IMR-90 (cell line): ENCODE results near the gene MEGF11. TPM values are rescaled to one million over a fixed set of nuclear protein-coding genes. Genes with fewer than 3 reads are reported as not detected.

Experiments
- ATAC-seq: fragments of 200-7000 bp; cut with Tn5 transposase; 2 replicates; pipeline ENCODE4 v1.9.1; 2020; ENCODE audit warnings: low read depth, mild to moderate bottlenecking, moderate library complexity
- BruUV-seq: library from RNA; stranded (reverse); fragments of 400-500 nt; replicated peaks from 2 replicates; lab custom pipeline; 2021; lab: Mats Ljungman, UMichigan
- CTCF ChIA-PET: fragments of 300-600 bp; formaldehyde crosslinking; extraction: SDS; loops from one replicate; lab custom pipeline; 2021; ENCODE audit warnings: antibody characterized with exemption; lab: Yijun Ruan, JAX
- POLR2A ChIA-PET: fragments of 300-600 bp; sonication (Branson Sonifier 250); formaldehyde crosslinking; loops from one replicate; lab custom pipeline; 2022; ENCODE audit warnings: antibody characterized with exemption; ENCODE audit not compliant: unreplicated experiment; lab: Charles Lee
- DNase-seq: peaks from one replicate; pipeline ENCODE4 v3.0.0; 2013
- H2AFZ ChIP-seq: replicated peaks from 2 replicates; pipeline ENCODE3; 2013; ENCODE audit warnings: low read length, mild to moderate bottlenecking; ENCODE audit not compliant: poor library complexity
- H2AK5ac ChIP-seq: 2 replicates; pipeline ENCODE4 v1.6.1; 2013; ENCODE audit warnings: low read depth, low read length, inconsistent platforms
- H2AK9ac ChIP-seq: replicated peaks from 2 replicates; pipeline ENCODE3; 2013; ENCODE audit warnings: mild to moderate bottlenecking, low read depth, low read length, moderate library complexity; ENCODE audit not compliant: poor library complexity
- H2BK120ac ChIP-seq: 2 replicates; pipeline ENCODE4 v1.6.1; 2013; ENCODE audit warnings: low read depth, low read length, inconsistent platforms
- H2BK15ac ChIP-seq: 3 replicates; pipeline ENCODE4 v1.6.1; 2013; ENCODE audit warnings: low read depth, low read length, inconsistent platforms
- H2BK20ac ChIP-seq: 2 replicates; pipeline ENCODE4 v1.6.1; 2013; ENCODE audit warnings: low read depth, mild to moderate bottlenecking, inconsistent platforms, low read length, moderate library complexity
- H2BK5ac ChIP-seq: 2 replicates; pipeline ENCODE4 v1.6.1; 2013; ENCODE audit warnings: mild to moderate bottlenecking, low read depth, low read length, inconsistent platforms; ENCODE audit not compliant: poor library complexity, severe bottlenecking
- H3K14ac ChIP-seq: replicated peaks from 2 replicates; pipeline ENCODE4 v1.6.1; 2013; ENCODE audit warnings: low read depth, low read length, inconsistent platforms
- H3K18ac ChIP-seq: 2 replicates; pipeline ENCODE4 v1.6.1; 2013; ENCODE audit warnings: low read depth, low read length, control low read depth
- H3K23ac ChIP-seq: 2 replicates; pipeline ENCODE4 v1.6.1; 2013; ENCODE audit warnings: low read depth, low read length, inconsistent platforms
- H3K27ac ChIP-seq: 2 replicates; pipeline ENCODE4 v1.5.1; 2013; ENCODE audit warnings: mild to moderate bottlenecking, control low read depth, low read length; ENCODE audit not compliant: insufficient read depth
- H3K27me3 ChIP-seq: 2 replicates; pipeline ENCODE4 v1.6.1; 2013; ENCODE audit warnings: low read length; ENCODE audit not compliant: control insufficient read depth, insufficient read depth
- H3K36me3 ChIP-seq: 2 replicates; pipeline ENCODE4 v1.6.1; 2013; ENCODE audit warnings: low read length, mixed read lengths; ENCODE audit not compliant: control insufficient read depth, insufficient read depth
- H3K4ac ChIP-seq: 2 replicates; pipeline ENCODE4 v1.6.1; 2013; ENCODE audit warnings: low read depth, low read length, inconsistent platforms
- H3K4me1 ChIP-seq: 2 replicates; pipeline ENCODE4 v1.6.1; 2013; ENCODE audit warnings: low read length, mixed read lengths; ENCODE audit not compliant: control insufficient read depth, insufficient read depth
- H3K4me2 ChIP-seq: 2 replicates; pipeline ENCODE4 v1.6.1; 2013; ENCODE audit warnings: low read depth, mild to moderate bottlenecking, control low read depth, low read length, moderate library complexity
- H3K4me3 ChIP-seq: 2 replicates; pipeline ENCODE4 v1.5.1; 2013; ENCODE audit warnings: low read depth, mild to moderate bottlenecking, control low read depth, low read length, moderate library complexity; ENCODE audit not compliant: insufficient read depth
- H3K56ac ChIP-seq: 2 replicates; pipeline ENCODE4 v1.6.1; 2013; ENCODE audit warnings: low read length, inconsistent platforms; ENCODE audit not compliant: insufficient read depth; ENCODE audit errors: extremely low read depth
- H3K79me1 ChIP-seq, 2 experiments: 2 replicates each; pipeline ENCODE4 v1.6.1; 2013; ENCODE audit warnings: low read length in 2 of 2, inconsistent platforms in 1 of 2, low read depth in 1 of 2
- H3K9ac ChIP-seq: 2 replicates; pipeline ENCODE4 v1.6.1; 2013; ENCODE audit warnings: low read depth, low read length, control low read depth
- H3K9me1 ChIP-seq: 2 replicates; pipeline ENCODE4 v1.6.1; 2013; ENCODE audit warnings: low read length, inconsistent platforms; ENCODE audit not compliant: insufficient read depth
- H3K9me3 ChIP-seq: 2 replicates; pipeline ENCODE4 v1.6.1; 2013; ENCODE audit warnings: low read length; ENCODE audit not compliant: control insufficient read depth, insufficient read depth
- H4K20me1 ChIP-seq: 2 replicates; pipeline ENCODE4 v1.6.1; 2013; ENCODE audit warnings: low read length, inconsistent platforms; ENCODE audit not compliant: insufficient read depth
- H4K5ac ChIP-seq: 2 replicates; pipeline ENCODE4 v1.6.1; 2013; ENCODE audit warnings: mild to moderate bottlenecking, low read depth, low read length, control low read depth
- H4K8ac ChIP-seq, 2 experiments: 2 replicates each; pipeline ENCODE4 v1.6.1; 2013; ENCODE audit warnings: low read depth in 2 of 2, low read length in 2 of 2, control low read depth in 1 of 2, inconsistent platforms in 1 of 2
- H4K91ac ChIP-seq: 2 replicates; pipeline ENCODE4 v1.6.1; 2013; ENCODE audit warnings: low read depth, low read length, inconsistent platforms; ENCODE audit not compliant: insufficient read depth
- CEBPB ChIP-seq: IDR thresholded peaks from 2 replicates; pipeline ENCODE4 v1.6.1; 2012; ENCODE audit warnings: low read depth, low read length, improper control_type of control experiment
- CHD1 ChIP-seq: IDR thresholded peaks from 2 replicates; pipeline ENCODE4 v1.6.1; 2012; ENCODE audit warnings: low read depth, low read length, improper control_type of control experiment
- CTCF ChIP-seq: conservative IDR thresholded peaks from 2 replicates; pipeline ENCODE4 v1.5.1; 2012; ENCODE audit warnings: mild to moderate bottlenecking, low read depth, low read length, improper control_type of control experiment
- FOS ChIP-seq: fragments of 150-350 bp; IDR thresholded peaks from 2 replicates; pipeline ENCODE4 v1.6.1; 2016; ENCODE audit warnings: low read depth, low read length
- MAZ ChIP-seq: IDR thresholded peaks from 2 replicates; pipeline ENCODE4 v1.6.1; 2012; ENCODE audit warnings: low read depth, mild to moderate bottlenecking, low read length, improper control_type of control experiment, moderate library complexity, borderline replicate concordance
- MXI1 ChIP-seq: IDR thresholded peaks from 2 replicates; pipeline ENCODE4 v1.6.1; 2012; ENCODE audit warnings: low read depth, mild to moderate bottlenecking, low read length, moderate library complexity, borderline replicate concordance
- POLR2A ChIP-seq: IDR thresholded peaks from 2 replicates; pipeline ENCODE4 v1.6.1; 2012; ENCODE audit warnings: mild to moderate bottlenecking, low read depth, low read length
- RAD21 ChIP-seq: IDR thresholded peaks from 2 replicates; pipeline ENCODE4 v1.6.1; 2012; ENCODE audit warnings: low read length, improper control_type of control experiment
- RCOR1 ChIP-seq: IDR thresholded peaks from 2 replicates; pipeline ENCODE4 v1.6.1; 2012; ENCODE audit warnings: mild to moderate bottlenecking, low read length, improper control_type of control experiment; ENCODE audit not compliant: insufficient replicate concordance
- SMC3 ChIP-seq: fragments of 150-350 bp; IDR thresholded peaks from 2 replicates; pipeline ENCODE4 v1.6.1; 2016; ENCODE audit warnings: low read depth, mild to moderate bottlenecking, antibody characterized with exemption, low read length, moderate library complexity
- WGBS, 2 experiments: methylation state at CpG; one replicate each; pipeline versions ENCODE4 v1.1.5 to v1.1.7; 2013; ENCODE audit warnings: missing lambda C conversion rate in 2 of 2; ENCODE audit not compliant: insufficient read length in 1 of 2; ENCODE audit errors: extremely low coverage in 2 of 2; 5-methylcytosine and 5-hydroxymethylcytosine counted together
- dilution Hi-C: fragments of 300-500 bp; cut with HindIII; formaldehyde crosslinking; loops from one replicate; pipeline ENCODE4 v1.14.3; 2018; ENCODE audit warnings: low sequenced_read_pairs; ENCODE audit not compliant: unreplicated experiment
- in situ Hi-C: fragments of 300-500 bp; cut with MboI; formaldehyde crosslinking; loops from 3 replicates; pipeline ENCODE4 v1.14.3; 2019; ENCODE audit warnings: low sequenced_read_pairs, inconsistent platforms, mixed read lengths
- intact Hi-C: fragments of 100-400 bp; cut with micrococcal nuclease; formaldehyde crosslinking; loops from 2 replicates; pipeline ENCODE4 v1.10.0; 2022
- polyA plus RNA-seq, 3 experiments: library from polyadenylated mRNA; depleted of rRNA; stranded (reverse); fragments of >200 nt; gene quantifications; 2 replicates each; pipeline ENCODE4 v1.2.3, GENCODE V29; 2012; ENCODE audit warnings: low replicate concordance in 1 of 3
- total RNA-seq: library from RNA; depleted of rRNA; stranded (reverse); fragments of >200 nt; gene quantifications from 2 replicates; pipeline ENCODE4 v1.2.3, GENCODE V29; 2012
- TF ChIP-seq, protein P1 (sequence below): fragments of 150-350 bp; IDR thresholded peaks from 2 replicates; pipeline ENCODE4 v1.6.1; 2017; ENCODE audit warnings: mild to moderate bottlenecking, antibody characterized with exemption, low read length, low read depth

The MEGF11 gene
- total and polyA plus RNA-seq, 2 of the 4 experiments (the other 2 are of a cell fraction) = not detected

DNA sequence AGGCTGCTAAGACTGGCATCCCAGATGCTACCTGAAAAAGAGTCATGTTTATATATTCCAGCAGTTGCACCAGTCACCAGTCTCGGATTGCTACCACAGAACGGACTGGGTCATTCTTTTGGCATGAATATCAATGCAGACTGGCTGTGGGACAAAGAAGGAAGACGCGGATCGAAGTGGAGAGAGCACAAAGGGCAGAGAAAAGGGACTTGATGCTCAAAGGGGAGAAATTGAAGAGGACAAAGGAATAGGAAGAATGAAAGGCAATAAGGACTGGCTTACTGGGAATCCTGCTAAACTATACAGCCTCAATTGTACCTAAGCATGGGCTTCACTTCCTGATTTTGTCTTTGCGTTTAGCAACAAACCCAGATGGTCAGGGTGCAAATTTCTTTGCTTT, 24.5 kb upstream of the MEGF11 start:
- H3K79me1 ChIP-seq = no peaks in the 10 kb centered on the region
- DNase-seq (no peak), ATAC-seq (no peak)
- POLR2A ChIA-PET = no interaction called here
- no peaks in the 10 kb centered on the region for H4K20me1 ChIP-seq
- H4K5ac ChIP-seq = no peak overlapping the region
- H3K18ac ChIP-seq = no peak overlapping the region
- H2AK9ac ChIP-seq = no peak overlapping the region
- no peak overlapping the region for H2BK120ac ChIP-seq
- no peaks in the 10 kb centered on the region for H3K4me1 ChIP-seq
- H2AK5ac ChIP-seq = no peak overlapping the region
- no peaks in the 10 kb centered on the region for H3K9me1 ChIP-seq
- no peak overlapping the region for H3K4me2 ChIP-seq
- H4K8ac ChIP-seq = no peak overlapping the region
- dilution Hi-C loops = no loop called here
- no peak overlapping the region for H3K27ac ChIP-seq
- H3K23ac ChIP-seq = no peak overlapping the region
- H3K27me3 ChIP-seq = peaks cover 37% of the 10 kb centered on the region
- WGBS, 2 experiments = 18% methylated on average over 2 of the region's 6 CpGs; no CpG with 5 or more reads in 1 of the 2 experiments
- no peak overlapping the region for H3K4ac ChIP-seq
- CTCF ChIA-PET = no interaction called here
- H3K9me3 ChIP-seq = peaks cover 2% of the 10 kb centered on the region; the same call in 1 of the 2 replicates
- H2AFZ ChIP-seq = no peak overlapping the region
- no peak overlapping the region for H3K9ac ChIP-seq
- no peak overlapping the region for H4K91ac ChIP-seq
- H3K56ac ChIP-seq = no peak overlapping the region
- in situ Hi-C loops = loop anchor here (25.0 kb wide), 1 partner anchor 666 kb away; the partner anchor contains the start of genes INTS14 and SLC24A1
- H2BK20ac ChIP-seq = no peak overlapping the region
- H3K4me3 ChIP-seq = no peak overlapping the region
- no peaks in the 10 kb centered on the region for H3K36me3 ChIP-seq
- no peak overlapping the region for H3K14ac ChIP-seq
- no peak overlapping the region for H2BK5ac ChIP-seq
- no peak overlapping the region for H2BK15ac ChIP-seq
- BruUV-seq = no TSS peak
- intact Hi-C loops = no loop called here
- TF ChIP-seq MAZ = no peak
- TF ChIP-seq MXI1 = no peak
- no peak for TF ChIP-seq RAD21
- TF ChIP-seq POLR2A = no peak
- TF ChIP-seq SMC3 = no peak
- no peak for TF ChIP-seq FOS
- no peak for TF ChIP-seq RCOR1
- TF ChIP-seq, protein P1, sequence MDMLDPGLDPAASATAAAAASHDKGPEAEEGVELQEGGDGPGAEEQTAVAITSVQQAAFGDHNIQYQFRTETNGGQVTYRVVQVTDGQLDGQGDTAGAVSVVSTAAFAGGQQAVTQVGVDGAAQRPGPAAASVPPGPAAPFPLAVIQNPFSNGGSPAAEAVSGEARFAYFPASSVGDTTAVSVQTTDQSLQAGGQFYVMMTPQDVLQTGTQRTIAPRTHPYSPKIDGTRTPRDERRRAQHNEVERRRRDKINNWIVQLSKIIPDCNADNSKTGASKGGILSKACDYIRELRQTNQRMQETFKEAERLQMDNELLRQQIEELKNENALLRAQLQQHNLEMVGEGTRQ = no peak
- TF ChIP-seq CTCF = no peak
- TF ChIP-seq CHD1 = no peak
- TF ChIP-seq CEBPB = no peak
